Esophagus muscularis mucosa (tissue), 3 donors: ENCODE measurements around the gene CAMSAP1.

Experiments
- POLR2A ChIP-seq: fragments of 450-650 bp; IDR thresholded peaks from one replicate; pipeline ENCODE4 v1.6.1; 2017; ENCODE audit warnings: antibody characterized with exemption, moderate library complexity, mild to moderate bottlenecking, low read depth
- TF ChIP-seq, protein P1 (sequence below), 3 experiments: fragments of 200-600 bp in 2 of 3; fragments of 450-650 bp in 1 of 3; sonication (generic) in 2 of 3; IDR thresholded peaks; one replicate each; pipeline ENCODE4 v1.5.1; 2017 to 2019; ENCODE audit warnings: antibody characterized with exemption in 3 of 3, mild to moderate bottlenecking in 2 of 3, moderate library complexity in 1 of 3

DNA sequence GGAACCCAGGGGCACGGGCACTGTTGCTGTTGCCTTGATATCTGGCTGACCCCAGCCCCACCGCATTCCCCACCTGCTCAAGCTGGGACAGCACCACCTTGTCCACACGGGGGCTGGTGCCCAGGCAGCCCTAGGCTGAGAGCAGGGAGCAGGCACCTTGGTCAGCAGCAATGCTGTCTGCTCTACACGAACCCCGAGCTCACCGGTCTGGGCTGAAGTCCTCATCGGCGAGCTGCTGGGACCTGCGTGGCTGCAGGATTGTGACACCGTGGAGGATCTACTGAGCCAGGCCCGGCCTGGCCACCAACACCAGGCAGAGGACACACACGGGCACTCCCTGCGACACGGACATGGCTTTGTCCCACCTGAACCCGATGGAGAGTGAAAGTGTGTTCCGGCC is 127.3 kb downstream of the CAMSAP1 start:
- TF ChIP-seq POLR2A: no peak
- TF ChIP-seq, protein P1, sequence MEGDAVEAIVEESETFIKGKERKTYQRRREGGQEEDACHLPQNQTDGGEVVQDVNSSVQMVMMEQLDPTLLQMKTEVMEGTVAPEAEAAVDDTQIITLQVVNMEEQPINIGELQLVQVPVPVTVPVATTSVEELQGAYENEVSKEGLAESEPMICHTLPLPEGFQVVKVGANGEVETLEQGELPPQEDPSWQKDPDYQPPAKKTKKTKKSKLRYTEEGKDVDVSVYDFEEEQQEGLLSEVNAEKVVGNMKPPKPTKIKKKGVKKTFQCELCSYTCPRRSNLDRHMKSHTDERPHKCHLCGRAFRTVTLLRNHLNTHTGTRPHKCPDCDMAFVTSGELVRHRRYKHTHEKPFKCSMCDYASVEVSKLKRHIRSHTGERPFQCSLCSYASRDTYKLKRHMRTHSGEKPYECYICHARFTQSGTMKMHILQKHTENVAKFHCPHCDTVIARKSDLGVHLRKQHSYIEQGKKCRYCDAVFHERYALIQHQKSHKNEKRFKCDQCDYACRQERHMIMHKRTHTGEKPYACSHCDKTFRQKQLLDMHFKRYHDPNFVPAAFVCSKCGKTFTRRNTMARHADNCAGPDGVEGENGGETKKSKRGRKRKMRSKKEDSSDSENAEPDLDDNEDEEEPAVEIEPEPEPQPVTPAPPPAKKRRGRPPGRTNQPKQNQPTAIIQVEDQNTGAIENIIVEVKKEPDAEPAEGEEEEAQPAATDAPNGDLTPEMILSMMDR (IDR thresholded peaks at IDR 0.05): no peak
